ENCODE data around the gene LBX1.

GRCh38 chr10:101222683-101223273 lies 6.5 kb downstream of the LBX1 start:
- no peak for TF ChIP-seq CTCF (IDR thresholded peaks at IDR 0.05)
- no peak for TF ChIP-seq POLR2A (IDR thresholded peaks at IDR 0.05)
